DOHH2 (cell line): ENCODE results near the gene FCGBP.

Experiments used
- CTCF ChIP-seq: fragments of 200-600 bp; sonication (generic); IDR thresholded peaks from one replicate; pipeline ENCODE4 v1.5.1; 2014; ENCODE audit warnings: antibody characterized with exemption, mild to moderate bottlenecking, low read depth, low read length; ENCODE audit not compliant: poor library complexity, severe bottlenecking
- EZH2phosphoT487 ChIP-seq: fragments of 200-600 bp; sonication (generic); IDR thresholded peaks from 2 replicates; pipeline ENCODE4 v1.6.1; 2017; ENCODE audit warnings: borderline replicate concordance, mild to moderate bottlenecking, antibody characterized with exemption, low read length, moderate library complexity, mixed read lengths

- TF ChIP-seq CTCF, result no peak
- TF ChIP-seq EZH2phosphoT487, result no peak
Observed at GRCh38 chr19:39929750-39930149, 4.7 kb downstream of the FCGBP start.
